GM12891 (cell line): ENCODE results near the gene KLF18.

Source experiments
- POLR2AphosphoS5 ChIP-seq: IDR thresholded peaks from 2 replicates; pipeline ENCODE4 v1.6.1; 2011; ENCODE audit warnings: low read depth, low read length, control low read depth
- SPI1 ChIP-seq: IDR thresholded peaks from 2 replicates; pipeline ENCODE4 v1.6.1; 2011; ENCODE audit warnings: low read depth, low read length, control low read depth
- TAF1 ChIP-seq: IDR thresholded peaks from 2 replicates; pipeline ENCODE4 v1.6.1; 2011; ENCODE audit warnings: low read depth, low read length, control low read depth

- no peak for TF ChIP-seq SPI1
- TF ChIP-seq TAF1, result no peak
- no peak for TF ChIP-seq POLR2AphosphoS5
Measured at GRCh38 chr1:44170281-44170823, 28.9 kb upstream of the KLF18 start.
